HCT116 (cell line): ENCODE measurements around the gene GPC1. TPM values are rescaled to one million over a fixed set of nuclear protein-coding genes. Genes with fewer than 3 reads are reported as not detected.

Source experiments
- ATAC-seq: fragments of 200-7000 bp; cut with Tn5 transposase; 2 replicates; pipeline ENCODE4 v1.9.1; 2020; ENCODE audit warnings: mild to moderate bottlenecking, moderate library complexity
- BruUV-seq: library from RNA; stranded (reverse); fragments of 400-500 nt; replicated peaks from 2 replicates; lab custom pipeline; 2021; lab: Mats Ljungman, UMichigan
- CTCF ChIA-PET: fragments of 300-600 bp; sonication (Branson Sonifier 250); formaldehyde crosslinking; loops from one replicate; lab custom pipeline; 2021; ENCODE audit warnings: antibody characterized with exemption; lab: Charles Lee
- POLR2A ChIA-PET: fragments of 300-600, 350-600 bp; sonication (Branson Sonifier 250); formaldehyde crosslinking; loops from one replicate; lab custom pipeline; 2021; ENCODE audit warnings: antibody characterized with exemption; lab: Charles Lee
- RAD21 ChIA-PET, 2 experiments: fragments of 300-600 bp; sonication (Branson Sonifier 250); formaldehyde crosslinking; loops; one replicate each; lab custom pipeline; 2023; ENCODE audit warnings: low total read pairs in 2 of 2; ENCODE audit not compliant: uncharacterized antibody in 2 of 2, unreplicated experiment in 2 of 2, low non-redundant PET in 1 of 2; lab: Charles Lee
- DNase-seq: peaks from one replicate; pipeline ENCODE4 v3.0.0-alpha.2; 2010; ENCODE audit warnings: low read depth, low spot score
- H2AFZ ChIP-seq: fragments of 200-600 bp; shearing (Covaris generic), sonication (generic); 2 replicates; pipeline ENCODE4 v1.6.1; 2017; ENCODE audit warnings: low read depth, mixed run types, mixed read lengths, antibody characterized with exemption, low read length; ENCODE audit not compliant: poor library complexity, severe bottlenecking
- H3K27ac ChIP-seq: 2 replicates; pipeline ENCODE4 v1.5.1; 2012; ENCODE audit warnings: low read depth, low read length
- H3K27me3 ChIP-seq: fragments of 200-600 bp; sonication (generic); 2 replicates; pipeline ENCODE4 v1.6.1; 2016; ENCODE audit warnings: mixed run types, low read length, mixed read lengths; ENCODE audit not compliant: insufficient read depth
- H3K36me3 ChIP-seq, 2 experiments: fragments of 200-500 bp in 1 of 2; fragments of 200-600 bp in 1 of 2; sonication (Bioruptor generic) in 1 of 2; sonication (generic) in 1 of 2; 2 replicates each; pipeline versions ENCODE4 v1.5.1 to v1.6.1; 2014 to 2016; ENCODE audit warnings: low read length in 2 of 2, inconsistent platforms in 1 of 2, mixed read lengths in 1 of 2, mixed run types in 1 of 2; ENCODE audit not compliant: insufficient read depth in 2 of 2, control insufficient read depth in 1 of 2
- H3K4me1 ChIP-seq, 2 experiments: fragments of 200-600 bp in 1 of 2; sonication (generic) in 1 of 2; 2 replicates each; pipeline versions ENCODE4 v1.5.1 to v1.6.1; 2012 to 2017; ENCODE audit warnings: low read length in 2 of 2, inconsistent platforms in 1 of 2, mild to moderate bottlenecking in 1 of 2, mixed read lengths in 1 of 2, mixed run types in 1 of 2, moderate library complexity in 1 of 2; ENCODE audit not compliant: insufficient read depth in 2 of 2, control insufficient read depth in 1 of 2
- H3K4me2 ChIP-seq: fragments of 200-600 bp; sonication (generic); 2 replicates; pipeline ENCODE4 v1.6.1; 2017; ENCODE audit warnings: mixed run types, low read length, mixed read lengths
- H3K4me3 ChIP-seq, 2 experiments: fragments of 200-600 bp in 1 of 2; sonication (generic) in 1 of 2; replicated peaks in 1 of 2; 2 replicates each; pipeline ENCODE4 v1.5.1; 2011 to 2016; ENCODE audit warnings: low read length in 2 of 2, control low read depth in 1 of 2, low read depth in 1 of 2, mild to moderate bottlenecking in 1 of 2, mixed read lengths in 1 of 2, mixed run types in 1 of 2
- H3K79me2 ChIP-seq: fragments of 200-600 bp; sonication (generic); 2 replicates; pipeline ENCODE4 v1.6.1; 2017; ENCODE audit warnings: mild to moderate bottlenecking, mixed run types, low read length, moderate library complexity, mixed read lengths; ENCODE audit not compliant: insufficient read depth
- H3K9ac ChIP-seq: fragments of 200-600 bp; sonication (generic); 2 replicates; pipeline ENCODE4 v1.6.1; 2016; ENCODE audit warnings: low read length, mixed read lengths
- H3K9me2 ChIP-seq: fragments of 200-600 bp; sonication (generic), shearing (Covaris generic); 2 replicates; pipeline ENCODE4 v1.6.1; 2017; ENCODE audit warnings: mixed run types, mild to moderate bottlenecking, moderate library complexity; ENCODE audit not compliant: insufficient read depth
- H3K9me3 ChIP-seq, 2 experiments: fragments of 200-500 bp in 1 of 2; fragments of 200-600 bp in 1 of 2; sonication (Bioruptor generic) in 1 of 2; sonication (generic) in 1 of 2; 2 replicates each; pipeline ENCODE4 v1.6.1; 2014 to 2017; ENCODE audit warnings: low read length in 2 of 2, mixed read lengths in 2 of 2, inconsistent platforms in 1 of 2, low read depth in 1 of 2, mild to moderate bottlenecking in 1 of 2, mixed run types in 1 of 2, moderate library complexity in 1 of 2; ENCODE audit not compliant: control insufficient read depth in 1 of 2, insufficient read depth in 1 of 2
- H4K20me1 ChIP-seq: fragments of 200-600 bp; sonication (generic), shearing (Covaris generic); 2 replicates; pipeline ENCODE4 v1.6.1; 2017; ENCODE audit warnings: mixed run types, mild to moderate bottlenecking, moderate library complexity; ENCODE audit not compliant: insufficient read depth
- CBX3 ChIP-seq: IDR thresholded peaks from 2 replicates; pipeline ENCODE4 v1.6.1; 2012; ENCODE audit warnings: low read depth
- ELF1 ChIP-seq: IDR thresholded peaks from 2 replicates; pipeline ENCODE4 v1.6.1; 2012; ENCODE audit warnings: low read depth, borderline replicate concordance
- EZH2 ChIP-seq: fragments of 200-600 bp; sonication (generic); IDR thresholded peaks from 2 replicates; pipeline ENCODE4 v1.6.1; 2017; ENCODE audit warnings: antibody characterized with exemption, mixed run types
- FOSL1 ChIP-seq: IDR thresholded peaks from 2 replicates; pipeline ENCODE4 v1.6.1; 2012; ENCODE audit warnings: low read depth
- JUND ChIP-seq: IDR thresholded peaks from 2 replicates; pipeline ENCODE4 v1.6.1; 2012
- POLR2AphosphoS5 ChIP-seq: IDR thresholded peaks from 2 replicates; pipeline ENCODE4 v1.6.1; 2011; ENCODE audit warnings: mild to moderate bottlenecking, low read depth, low read length, moderate library complexity
- RAD21 ChIP-seq: IDR thresholded peaks from 2 replicates; pipeline ENCODE4 v1.6.1; 2012; ENCODE audit warnings: low read depth, mild to moderate bottlenecking
- SIN3A ChIP-seq: IDR thresholded peaks from 2 replicates; pipeline ENCODE4 v1.6.1; 2012; ENCODE audit warnings: low read depth
- SRF ChIP-seq: IDR thresholded peaks from 2 replicates; pipeline ENCODE4 v1.6.1; 2012; ENCODE audit warnings: low read depth
- YY1 ChIP-seq: IDR thresholded peaks from 2 replicates; pipeline ENCODE4 v1.6.1; 2011; ENCODE audit warnings: low read length, low read depth, moderate library complexity, mild to moderate bottlenecking; ENCODE audit not compliant: insufficient replicate concordance; ENCODE audit errors: extremely low read depth
- ZFX ChIP-seq: fragments of 450-650 bp; IDR thresholded peaks from 2 replicates; pipeline ENCODE4 v1.6.1; 2017
- ZNF274 ChIP-seq: fragments of 200-500 bp; sonication (Bioruptor generic); IDR thresholded peaks from 2 replicates; pipeline ENCODE4 v1.6.1; 2014; ENCODE audit warnings: mild to moderate bottlenecking, low read depth, low read length, inconsistent platforms
- intact Hi-C: fragments of 100-400 bp; cut with micrococcal nuclease; formaldehyde crosslinking; loops from 2 replicates; pipeline ENCODE4 v1.10.0; 2022
- total RNA-seq: library from RNA; stranded (reverse); gene quantifications from one replicate; pipeline ENCODE4 v1.2.1, GENCODE V29; 2021; ENCODE audit not compliant: unreplicated experiment
- TF ChIP-seq, protein P1 (sequence below): IDR thresholded peaks from 2 replicates; pipeline ENCODE4 v1.6.1; 2011; ENCODE audit warnings: mild to moderate bottlenecking, low read length, moderate library complexity; ENCODE audit not compliant: insufficient replicate concordance; ENCODE audit errors: extremely low read depth
- TF ChIP-seq, protein P2 (sequence below): IDR thresholded peaks from 2 replicates; pipeline ENCODE4 v1.6.1; 2012; ENCODE audit warnings: low read depth
- TF ChIP-seq, protein P3 (sequence below): IDR thresholded peaks from 2 replicates; pipeline ENCODE4 v1.6.1; 2012
- TF ChIP-seq, protein P4 (sequence below), 3 experiments: fragments of 200-600 bp in 1 of 3; sonication (generic) in 1 of 3; IDR thresholded peaks in 2 of 3; conservative IDR thresholded peaks in 1 of 3; 2 replicates each; pipeline ENCODE4 v1.5.1; 2012 to 2017; ENCODE audit warnings: low read depth in 2 of 3, low read length in 2 of 3, antibody characterized with exemption in 1 of 3, borderline replicate concordance in 1 of 3, control low read depth in 1 of 3, mild to moderate bottlenecking in 1 of 3, mixed read lengths in 1 of 3, mixed run types in 1 of 3, moderate library complexity in 1 of 3; ENCODE audit not compliant: insufficient read depth in 1 of 3
- TF ChIP-seq, protein P5 (sequence below): IDR thresholded peaks from 2 replicates; pipeline ENCODE4 v1.6.1; 2012

The GPC1 gene
- total RNA-seq, 1 experiment from 2014 or later, result 79.1 TPM

DNA sequence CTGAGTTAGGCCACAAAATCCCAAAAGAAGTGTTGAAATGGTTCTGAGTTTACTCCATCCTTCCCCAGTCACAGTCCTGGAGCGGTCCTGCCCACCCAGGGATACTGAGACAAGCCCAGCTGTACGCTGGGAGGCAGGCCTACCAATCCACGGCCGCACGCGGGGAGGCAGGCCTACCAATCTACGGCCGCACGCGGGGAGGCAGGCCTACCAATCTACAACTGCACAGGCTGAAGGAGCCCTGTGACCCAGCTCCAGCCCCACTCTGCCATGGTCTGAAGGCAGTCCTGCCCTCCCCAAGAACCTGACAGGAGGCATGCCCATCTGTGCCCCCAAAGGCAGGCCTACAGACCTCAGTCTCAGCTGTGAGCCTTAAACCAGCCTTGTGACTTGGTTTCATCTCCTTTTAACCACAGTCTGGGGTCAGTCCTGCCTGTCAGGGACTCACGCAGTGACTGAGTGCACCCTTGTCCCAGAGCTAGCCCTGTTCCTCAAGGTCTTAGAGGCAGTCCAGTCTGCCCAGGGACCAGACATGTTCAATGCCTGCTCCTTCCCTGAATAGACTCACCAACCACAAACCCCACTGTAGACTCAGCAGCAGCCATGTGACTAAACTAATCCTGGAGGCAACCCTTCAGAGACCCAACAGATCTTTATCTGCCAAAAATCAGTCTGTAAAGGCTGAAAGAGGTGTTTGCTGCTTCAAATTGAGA lies 36.8 kb downstream of the GPC1 start:
- no peak for TF ChIP-seq SRF
- no peak for TF ChIP-seq ZNF274
- TF ChIP-seq, protein P1, sequence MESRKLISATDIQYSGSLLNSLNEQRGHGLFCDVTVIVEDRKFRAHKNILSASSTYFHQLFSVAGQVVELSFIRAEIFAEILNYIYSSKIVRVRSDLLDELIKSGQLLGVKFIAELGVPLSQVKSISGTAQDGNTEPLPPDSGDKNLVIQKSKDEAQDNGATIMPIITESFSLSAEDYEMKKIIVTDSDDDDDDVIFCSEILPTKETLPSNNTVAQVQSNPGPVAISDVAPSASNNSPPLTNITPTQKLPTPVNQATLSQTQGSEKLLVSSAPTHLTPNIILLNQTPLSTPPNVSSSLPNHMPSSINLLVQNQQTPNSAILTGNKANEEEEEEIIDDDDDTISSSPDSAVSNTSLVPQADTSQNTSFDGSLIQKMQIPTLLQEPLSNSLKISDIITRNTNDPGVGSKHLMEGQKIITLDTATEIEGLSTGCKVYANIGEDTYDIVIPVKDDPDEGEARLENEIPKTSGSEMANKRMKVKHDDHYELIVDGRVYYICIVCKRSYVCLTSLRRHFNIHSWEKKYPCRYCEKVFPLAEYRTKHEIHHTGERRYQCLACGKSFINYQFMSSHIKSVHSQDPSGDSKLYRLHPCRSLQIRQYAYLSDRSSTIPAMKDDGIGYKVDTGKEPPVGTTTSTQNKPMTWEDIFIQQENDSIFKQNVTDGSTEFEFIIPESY, result no peak
- no peak for TF ChIP-seq CBX3
- no peak for TF ChIP-seq RAD21
- TF ChIP-seq ELF1, result no peak
- no peak for TF ChIP-seq YY1
- no peak for TF ChIP-seq JUND
- no peak for TF ChIP-seq POLR2AphosphoS5
- TF ChIP-seq, protein P2, sequence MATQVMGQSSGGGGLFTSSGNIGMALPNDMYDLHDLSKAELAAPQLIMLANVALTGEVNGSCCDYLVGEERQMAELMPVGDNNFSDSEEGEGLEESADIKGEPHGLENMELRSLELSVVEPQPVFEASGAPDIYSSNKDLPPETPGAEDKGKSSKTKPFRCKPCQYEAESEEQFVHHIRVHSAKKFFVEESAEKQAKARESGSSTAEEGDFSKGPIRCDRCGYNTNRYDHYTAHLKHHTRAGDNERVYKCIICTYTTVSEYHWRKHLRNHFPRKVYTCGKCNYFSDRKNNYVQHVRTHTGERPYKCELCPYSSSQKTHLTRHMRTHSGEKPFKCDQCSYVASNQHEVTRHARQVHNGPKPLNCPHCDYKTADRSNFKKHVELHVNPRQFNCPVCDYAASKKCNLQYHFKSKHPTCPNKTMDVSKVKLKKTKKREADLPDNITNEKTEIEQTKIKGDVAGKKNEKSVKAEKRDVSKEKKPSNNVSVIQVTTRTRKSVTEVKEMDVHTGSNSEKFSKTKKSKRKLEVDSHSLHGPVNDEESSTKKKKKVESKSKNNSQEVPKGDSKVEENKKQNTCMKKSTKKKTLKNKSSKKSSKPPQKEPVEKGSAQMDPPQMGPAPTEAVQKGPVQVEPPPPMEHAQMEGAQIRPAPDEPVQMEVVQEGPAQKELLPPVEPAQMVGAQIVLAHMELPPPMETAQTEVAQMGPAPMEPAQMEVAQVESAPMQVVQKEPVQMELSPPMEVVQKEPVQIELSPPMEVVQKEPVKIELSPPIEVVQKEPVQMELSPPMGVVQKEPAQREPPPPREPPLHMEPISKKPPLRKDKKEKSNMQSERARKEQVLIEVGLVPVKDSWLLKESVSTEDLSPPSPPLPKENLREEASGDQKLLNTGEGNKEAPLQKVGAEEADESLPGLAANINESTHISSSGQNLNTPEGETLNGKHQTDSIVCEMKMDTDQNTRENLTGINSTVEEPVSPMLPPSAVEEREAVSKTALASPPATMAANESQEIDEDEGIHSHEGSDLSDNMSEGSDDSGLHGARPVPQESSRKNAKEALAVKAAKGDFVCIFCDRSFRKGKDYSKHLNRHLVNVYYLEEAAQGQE, result no peak
- TF ChIP-seq, protein P3, sequence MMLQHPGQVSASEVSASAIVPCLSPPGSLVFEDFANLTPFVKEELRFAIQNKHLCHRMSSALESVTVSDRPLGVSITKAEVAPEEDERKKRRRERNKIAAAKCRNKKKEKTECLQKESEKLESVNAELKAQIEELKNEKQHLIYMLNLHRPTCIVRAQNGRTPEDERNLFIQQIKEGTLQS, result no peak
- TF ChIP-seq, protein P4, sequence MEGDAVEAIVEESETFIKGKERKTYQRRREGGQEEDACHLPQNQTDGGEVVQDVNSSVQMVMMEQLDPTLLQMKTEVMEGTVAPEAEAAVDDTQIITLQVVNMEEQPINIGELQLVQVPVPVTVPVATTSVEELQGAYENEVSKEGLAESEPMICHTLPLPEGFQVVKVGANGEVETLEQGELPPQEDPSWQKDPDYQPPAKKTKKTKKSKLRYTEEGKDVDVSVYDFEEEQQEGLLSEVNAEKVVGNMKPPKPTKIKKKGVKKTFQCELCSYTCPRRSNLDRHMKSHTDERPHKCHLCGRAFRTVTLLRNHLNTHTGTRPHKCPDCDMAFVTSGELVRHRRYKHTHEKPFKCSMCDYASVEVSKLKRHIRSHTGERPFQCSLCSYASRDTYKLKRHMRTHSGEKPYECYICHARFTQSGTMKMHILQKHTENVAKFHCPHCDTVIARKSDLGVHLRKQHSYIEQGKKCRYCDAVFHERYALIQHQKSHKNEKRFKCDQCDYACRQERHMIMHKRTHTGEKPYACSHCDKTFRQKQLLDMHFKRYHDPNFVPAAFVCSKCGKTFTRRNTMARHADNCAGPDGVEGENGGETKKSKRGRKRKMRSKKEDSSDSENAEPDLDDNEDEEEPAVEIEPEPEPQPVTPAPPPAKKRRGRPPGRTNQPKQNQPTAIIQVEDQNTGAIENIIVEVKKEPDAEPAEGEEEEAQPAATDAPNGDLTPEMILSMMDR (IDR thresholded peaks at IDR 0.05 in 2 of 3, conservative IDR thresholded peaks at IDR 0.05 in 1 of 3; ENCODE audit: borderline replicate concordance in 1 of 3, insufficient read depth in 1 of 3, low read depth in 2 of 3, low read length in 2 of 3), result no peak
- no peak for TF ChIP-seq EZH2
- TF ChIP-seq ZFX, result no peak
- TF ChIP-seq, protein P5, sequence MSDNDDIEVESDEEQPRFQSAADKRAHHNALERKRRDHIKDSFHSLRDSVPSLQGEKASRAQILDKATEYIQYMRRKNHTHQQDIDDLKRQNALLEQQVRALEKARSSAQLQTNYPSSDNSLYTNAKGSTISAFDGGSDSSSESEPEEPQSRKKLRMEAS, result no peak
- TF ChIP-seq FOSL1, result no peak
- TF ChIP-seq SIN3A, result no peak
- H3K9me2 ChIP-seq, result no peaks in the 10 kb centered on the region
- no peaks in the 10 kb centered on the region for H4K20me1 ChIP-seq
- no peaks in the 10 kb centered on the region for H3K79me2 ChIP-seq
- no peak overlapping the region for H3K4me3 ChIP-seq
- BruUV-seq, result no TSS peak
- H2AFZ ChIP-seq, result no peak overlapping the region
- H3K27me3 ChIP-seq, result no peaks in the 10 kb centered on the region
- no peaks in the 10 kb centered on the region for H3K36me3 ChIP-seq
- H3K27ac ChIP-seq, result no peak overlapping the region
- intact Hi-C loops, result no loop called here
- ATAC-seq (no peak), DNase-seq (no peak)
- peaks cover 0 to 4% of the 10 kb centered on the region in 2 experiments; a peak in 1 of 4 replicates for H3K9me3 ChIP-seq
- no peak overlapping the region for H3K4me2 ChIP-seq
- H3K4me1 ChIP-seq, result no peaks in the 10 kb centered on the region
- CTCF ChIA-PET, result no interaction called here
- no peak overlapping the region for H3K9ac ChIP-seq
- RAD21 ChIA-PET, result no interaction called here
- POLR2A ChIA-PET, result no interaction called here
